Kidney (tissue), 14 donors: ENCODE measurements around the gene CLASP2. TPM values are rescaled to one million over a fixed set of nuclear protein-coding genes. Genes with fewer than 3 reads are reported as not detected.

Experiments used
- DNase-seq, 5 donors: peaks; one replicate each; pipeline ENCODE4 v3.0.0-alpha.2; 2013 to 2020
- FAIRE-seq: peaks from 2 replicates; lab custom pipeline; 2012; peaks lifted over from hg19 to GRCh38; lab: Jason Lieb, UNC
- H3K27ac ChIP-seq, 2 donors: one replicate each; pipeline ENCODE4 v1.7.0; 2013; ENCODE audit warnings: low read depth in 2 of 2, low read length in 2 of 2, inconsistent platforms in 1 of 2
- H3K27me3 ChIP-seq: one replicate; pipeline ENCODE4 v1.7.1; 2013; ENCODE audit warnings: low read length, inconsistent platforms; ENCODE audit not compliant: control insufficient read depth, insufficient read depth
- H3K36me3 ChIP-seq, 3 donors: one replicate each; pipeline versions ENCODE4 v1.7.0 to v1.7.1; 2013; ENCODE audit warnings: low read length in 3 of 3, control low read depth in 1 of 3, inconsistent platforms in 1 of 3; ENCODE audit not compliant: insufficient read depth in 3 of 3, control insufficient read depth in 2 of 3
- H3K4me1 ChIP-seq, 3 donors: one replicate each; pipeline versions ENCODE4 v1.7.0 to v1.7.1; 2013; ENCODE audit warnings: low read length in 3 of 3, inconsistent platforms in 1 of 3, low read depth in 1 of 3; ENCODE audit not compliant: control insufficient read depth in 2 of 3, insufficient read depth in 2 of 3
- H3K4me3 ChIP-seq, 3 donors: one replicate each; pipeline versions ENCODE4 v1.7.0 to v1.8.1; 2013; ENCODE audit warnings: low read length in 3 of 3, control low read depth in 1 of 3, inconsistent platforms in 1 of 3
- H3K9ac ChIP-seq, 3 donors: one replicate each; pipeline versions ENCODE4 v1.7.0 to v1.7.1; 2013; ENCODE audit warnings: low read length in 3 of 3, control low read depth in 1 of 3, inconsistent platforms in 1 of 3
- H3K9me3 ChIP-seq, 3 donors: one replicate each; pipeline versions ENCODE4 v1.7.0 to v1.7.1; 2013; ENCODE audit warnings: low read length in 3 of 3, control low read depth in 1 of 3, inconsistent platforms in 1 of 3; ENCODE audit not compliant: control insufficient read depth in 2 of 3, insufficient read depth in 1 of 3
- intact Hi-C: fragments of 100-400 bp; cut with DNase I; formaldehyde crosslinking; loops from one replicate; pipeline ENCODE4 v1.11.1; 2022
- polyA plus RNA-seq: library from polyadenylated mRNA; stranded (reverse); fragments of 350-450 nt; fragmentation: Illumina TruSeq; extraction: RNeasy Lipid Tissue Mini Kit (QIAGEN cat#74804); gene quantifications from one replicate; pipeline ENCODE4 v1.2.3, GENCODE V29; 2014; ENCODE audit warnings: low read depth, low replicate concordance; ENCODE audit not compliant: insufficient read depth
- total RNA-seq: library from RNA; stranded (reverse); fragmentation: NEBNext Ultra II Directional; extraction: Animal tissue kit (Norgen Biotek cat#: 25700); gene quantifications from one replicate; pipeline ENCODE4 v1.2.1, GENCODE V29; 2021
- TF ChIP-seq, protein P1 (sequence below): IDR thresholded peaks from 3 replicates; pipeline ENCODE4 v1.5.1; 2012; ENCODE audit warnings: mild to moderate bottlenecking, moderate library complexity, borderline replicate concordance; ENCODE audit not compliant: insufficient read depth; ENCODE audit errors: extremely low read depth
- donor health status: control.
- donor health status: control.
- donor health status: control.
- donor health status: control.
- donor health status: control.
- donor health status: DM: yes; HTN: yes; CAD: no.
- donor health status: Normal renal cell carcinoma (clear cell type).

The CLASP2 gene
- total and polyA plus RNA-seq, 2 donors from 2014 or later: 8.8 to 58.5 TPM

- Histone ChIP-seq H3K27ac (no peak overlapping the region), H3K4me3 (no peak overlapping the region), H3K27me3 (no peaks in the 10 kb centered on the region), H3K9ac (no peak overlapping the region), H3K9me3 (no peaks in the 10 kb centered on the region), H3K4me1 (peaks cover 0 to 5% (median 0%) of the 10 kb centered on the region in 3 donors), H3K36me3 (peaks cover 3 to 10% (median 8%) of the 10 kb centered on the region in 3 donors)
- DNase-seq: peak in 2 of 5 donors; percentile 4 to 9
- intact Hi-C loops: no loop called here
- TF ChIP-seq, protein P1, sequence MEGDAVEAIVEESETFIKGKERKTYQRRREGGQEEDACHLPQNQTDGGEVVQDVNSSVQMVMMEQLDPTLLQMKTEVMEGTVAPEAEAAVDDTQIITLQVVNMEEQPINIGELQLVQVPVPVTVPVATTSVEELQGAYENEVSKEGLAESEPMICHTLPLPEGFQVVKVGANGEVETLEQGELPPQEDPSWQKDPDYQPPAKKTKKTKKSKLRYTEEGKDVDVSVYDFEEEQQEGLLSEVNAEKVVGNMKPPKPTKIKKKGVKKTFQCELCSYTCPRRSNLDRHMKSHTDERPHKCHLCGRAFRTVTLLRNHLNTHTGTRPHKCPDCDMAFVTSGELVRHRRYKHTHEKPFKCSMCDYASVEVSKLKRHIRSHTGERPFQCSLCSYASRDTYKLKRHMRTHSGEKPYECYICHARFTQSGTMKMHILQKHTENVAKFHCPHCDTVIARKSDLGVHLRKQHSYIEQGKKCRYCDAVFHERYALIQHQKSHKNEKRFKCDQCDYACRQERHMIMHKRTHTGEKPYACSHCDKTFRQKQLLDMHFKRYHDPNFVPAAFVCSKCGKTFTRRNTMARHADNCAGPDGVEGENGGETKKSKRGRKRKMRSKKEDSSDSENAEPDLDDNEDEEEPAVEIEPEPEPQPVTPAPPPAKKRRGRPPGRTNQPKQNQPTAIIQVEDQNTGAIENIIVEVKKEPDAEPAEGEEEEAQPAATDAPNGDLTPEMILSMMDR: no peak
- no peak for FAIRE-seq
Observed at GRCh38 chr3:33582234-33582633, 135.8 kb downstream of the CLASP2 start.

DNA sequence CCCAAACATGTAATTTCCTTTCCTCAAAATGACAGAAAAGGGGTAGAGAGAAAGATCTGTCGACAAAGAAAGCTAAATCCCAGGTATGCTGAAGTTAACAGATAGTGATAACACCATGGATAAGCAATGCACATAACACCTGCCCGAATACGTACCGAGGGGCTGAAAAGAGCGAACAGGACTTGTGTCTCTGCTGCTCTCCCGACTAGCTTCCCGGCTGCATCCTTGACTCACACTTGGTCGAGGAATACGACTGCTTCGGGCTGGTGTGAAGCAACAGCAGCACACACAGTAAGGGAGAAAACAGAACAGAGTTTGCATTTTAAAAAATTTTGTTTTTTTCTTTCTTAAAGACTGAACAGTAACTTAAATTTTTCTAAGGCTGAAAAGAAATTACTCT, 136.4 kb downstream of the CLASP2 start:
- no peak overlapping the region for H3K27ac ChIP-seq
- H3K36me3 ChIP-seq: peaks cover 4 to 10% (median 8%) of the 10 kb centered on the region in 3 donors
- intact Hi-C loops: no loop called here
- no peaks in the 10 kb centered on the region for H3K27me3 ChIP-seq
- FAIRE-seq (no peak), DNase-seq (no peak)
- no peak overlapping the region for H3K9ac ChIP-seq
- H3K4me1 ChIP-seq: peaks cover 0 to 5% (median 0%) of the 10 kb centered on the region in 3 donors
- H3K4me3 ChIP-seq: no peak overlapping the region
- TF ChIP-seq, protein P1: no peak
- H3K9me3 ChIP-seq: no peaks in the 10 kb centered on the region

DNA sequence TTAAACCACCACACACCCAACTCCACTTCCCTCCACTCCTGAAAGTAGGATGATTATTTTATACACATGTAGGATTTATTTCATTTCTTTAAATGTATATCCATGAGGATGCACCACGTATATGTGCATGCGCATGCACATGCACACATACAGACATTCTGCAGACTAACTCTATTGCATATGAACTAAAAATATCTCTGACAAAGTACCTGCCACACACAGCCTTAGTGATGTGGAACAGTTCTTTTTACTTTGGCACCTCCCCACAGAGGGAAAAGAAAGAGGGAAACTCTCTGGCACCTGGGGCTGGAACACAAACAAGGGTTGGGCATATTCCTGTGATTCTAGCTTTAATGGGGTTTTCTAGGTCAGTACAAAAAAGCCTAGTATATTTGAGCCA, 138.2 kb downstream of the CLASP2 start:
- Histone ChIP-seq H3K27ac (no peak overlapping the region), H3K9me3 (no peaks in the 10 kb centered on the region), H3K36me3 (peaks cover 4 to 10% (median 8%) of the 10 kb centered on the region in 3 donors), H3K9ac (no peak overlapping the region), H3K4me1 (peaks cover 0 to 5% (median 0%) of the 10 kb centered on the region in 3 donors), H3K4me3 (no peak overlapping the region), H3K27me3 (no peaks in the 10 kb centered on the region)
- FAIRE-seq: no peak
- TF ChIP-seq, protein P1: no peak
- intact Hi-C loops: no loop called here
- DNase-seq: no peak

- no peak overlapping the region for H3K27ac ChIP-seq
- H3K4me1 ChIP-seq: peaks cover 0 to 5% (median 0%) of the 10 kb centered on the region in 3 donors
- no peaks in the 10 kb centered on the region for H3K9me3 ChIP-seq
- peaks cover 4 to 8% (median 8%) of the 10 kb centered on the region in 3 donors for H3K36me3 ChIP-seq
- FAIRE-seq (no peak), DNase-seq (no peak)
- H3K9ac ChIP-seq: no peak overlapping the region
- H3K4me3 ChIP-seq: no peak overlapping the region
- intact Hi-C loops: no loop called here
- H3K27me3 ChIP-seq: no peaks in the 10 kb centered on the region
- TF ChIP-seq, protein P1: no peak
Observed at GRCh38 chr3:33579178-33579510, 138.9 kb downstream of the CLASP2 start.
